Measurements from ENCODE around the gene MMP13.

DNA sequence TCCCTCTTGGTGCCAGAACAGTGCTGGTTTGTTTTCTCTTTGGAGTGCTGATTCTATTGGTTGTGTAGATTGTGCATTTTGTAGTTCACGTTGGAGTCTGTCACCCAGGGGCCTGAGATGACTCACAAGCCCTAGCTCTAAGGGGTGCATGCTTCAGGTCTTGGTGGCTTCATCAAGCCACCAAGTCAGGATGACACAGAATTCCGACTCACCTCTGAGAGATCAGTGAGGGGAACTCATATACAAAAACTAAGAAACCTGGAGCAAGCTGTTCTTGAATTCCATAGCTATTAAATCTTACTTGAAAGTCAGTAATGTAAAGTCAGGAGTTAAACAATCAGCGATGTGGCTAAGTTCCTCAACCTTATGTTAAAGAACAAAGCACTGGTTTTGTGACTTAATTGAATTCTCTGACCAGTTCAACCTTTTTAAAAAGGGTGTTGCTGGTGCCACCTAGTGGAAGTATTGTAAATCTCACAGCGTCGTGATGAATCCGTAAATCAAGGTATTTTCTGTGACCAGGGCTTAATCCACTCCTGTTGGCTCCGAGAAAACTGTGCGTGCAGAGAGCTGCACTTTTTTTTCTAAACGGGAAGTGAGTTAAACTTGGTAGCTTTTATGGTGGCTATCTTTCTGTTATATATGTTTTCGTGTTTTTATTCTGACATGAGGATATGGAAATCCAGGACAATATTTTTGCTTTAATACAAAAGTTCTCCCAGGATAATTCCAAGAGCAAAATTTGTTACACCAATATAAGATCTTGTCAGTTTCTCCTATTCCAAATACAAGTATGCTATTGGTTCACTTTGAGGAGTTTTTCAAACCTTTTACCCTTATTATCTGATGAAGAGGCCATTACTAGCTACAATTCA, 14.6 kb downstream of the MMP13 start:
- TF ChIP-seq, protein P1, sequence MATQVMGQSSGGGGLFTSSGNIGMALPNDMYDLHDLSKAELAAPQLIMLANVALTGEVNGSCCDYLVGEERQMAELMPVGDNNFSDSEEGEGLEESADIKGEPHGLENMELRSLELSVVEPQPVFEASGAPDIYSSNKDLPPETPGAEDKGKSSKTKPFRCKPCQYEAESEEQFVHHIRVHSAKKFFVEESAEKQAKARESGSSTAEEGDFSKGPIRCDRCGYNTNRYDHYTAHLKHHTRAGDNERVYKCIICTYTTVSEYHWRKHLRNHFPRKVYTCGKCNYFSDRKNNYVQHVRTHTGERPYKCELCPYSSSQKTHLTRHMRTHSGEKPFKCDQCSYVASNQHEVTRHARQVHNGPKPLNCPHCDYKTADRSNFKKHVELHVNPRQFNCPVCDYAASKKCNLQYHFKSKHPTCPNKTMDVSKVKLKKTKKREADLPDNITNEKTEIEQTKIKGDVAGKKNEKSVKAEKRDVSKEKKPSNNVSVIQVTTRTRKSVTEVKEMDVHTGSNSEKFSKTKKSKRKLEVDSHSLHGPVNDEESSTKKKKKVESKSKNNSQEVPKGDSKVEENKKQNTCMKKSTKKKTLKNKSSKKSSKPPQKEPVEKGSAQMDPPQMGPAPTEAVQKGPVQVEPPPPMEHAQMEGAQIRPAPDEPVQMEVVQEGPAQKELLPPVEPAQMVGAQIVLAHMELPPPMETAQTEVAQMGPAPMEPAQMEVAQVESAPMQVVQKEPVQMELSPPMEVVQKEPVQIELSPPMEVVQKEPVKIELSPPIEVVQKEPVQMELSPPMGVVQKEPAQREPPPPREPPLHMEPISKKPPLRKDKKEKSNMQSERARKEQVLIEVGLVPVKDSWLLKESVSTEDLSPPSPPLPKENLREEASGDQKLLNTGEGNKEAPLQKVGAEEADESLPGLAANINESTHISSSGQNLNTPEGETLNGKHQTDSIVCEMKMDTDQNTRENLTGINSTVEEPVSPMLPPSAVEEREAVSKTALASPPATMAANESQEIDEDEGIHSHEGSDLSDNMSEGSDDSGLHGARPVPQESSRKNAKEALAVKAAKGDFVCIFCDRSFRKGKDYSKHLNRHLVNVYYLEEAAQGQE (IDR thresholded peaks at IDR 0.05; ENCODE audit: insufficient read depth in 1 of 2, low read depth in 2 of 2, low read length in 2 of 2), result no peak
- TF ChIP-seq POLR2AphosphoS5 (IDR thresholded peaks at IDR 0.05; ENCODE audit: low read depth, low read length) (no peak), SIN3A (IDR thresholded peaks at IDR 0.05; ENCODE audit: borderline replicate concordance, insufficient read depth, low read length) (no peak), TAF1 (IDR thresholded peaks at IDR 0.05; ENCODE audit: borderline replicate concordance, insufficient read depth, low read length) (no peak)

Measured in PFSK-1 (cell line).